Measurements from ENCODE around the gene MOGAT2.
A peak's percentile ranks its signal among the peaks of the same experiment; 100 is the strongest.
"Not testable (repeated sequence)": the region's sequence is repeated elsewhere in the genome, so short reads cannot be mapped to it uniquely, and the experiment has no call there.

The MOGAT2 gene

GRCh38 chr11:75717608-75718418 lies at the start of gene MOGAT2:
Gene MOGAT2, plus strand, starts transcription at chr11:75717838. Its CDS starts 51 bp downstream, at chr11:75717889.
- Histone ChIP-seq H3K9ac (ENCODE audit: low read depth, low read length) (no peak within 1 kb of the TSS), H3K4me3 (ENCODE audit: low read depth, low read length) (no peak within 1 kb of the TSS), H3K4me1 (ENCODE audit: control insufficient read depth, insufficient read depth, low read length) (peaks cover 3% of the 10 kb centered on the region), H3K9me3 (ENCODE audit: control insufficient read depth, insufficient read depth, low read length) (no peaks in the 10 kb centered on the region), H3K36me3 (ENCODE audit: control insufficient read depth, insufficient read depth, low read length) (no peaks in the 10 kb centered on the region), H3K27me3 (ENCODE audit: control insufficient read depth, insufficient read depth, low read length) (peaks cover 77% of the 10 kb centered on the region)

GRCh38 chr11:75668451-75669297 lies 49.0 kb upstream of the MOGAT2 start, which contains the start of gene MAP6:
Gene MAP6, minus strand, starts transcription at chr11:75669038. Its CDS starts 669 bp downstream, at chr11:75668369.
- no peak within 1 kb of the TSS for H3K9ac ChIP-seq (ENCODE audit: low read depth, low read length)

GRCh38 chr11:75673977-75674582 lies 43.6 kb upstream of the MOGAT2 start:
- no peak overlapping the region for H3K4me3 ChIP-seq (ENCODE audit: low read depth, low read length)
- H3K4me1 ChIP-seq (ENCODE audit: control insufficient read depth, insufficient read depth, low read length): no peaks in the 10 kb centered on the region
- no peaks in the 10 kb centered on the region for H3K9me3 ChIP-seq (ENCODE audit: control insufficient read depth, insufficient read depth, low read length)
- no peaks in the 10 kb centered on the region for H3K36me3 ChIP-seq (ENCODE audit: control insufficient read depth, insufficient read depth, low read length)
- no peak overlapping the region for H3K9ac ChIP-seq (ENCODE audit: low read depth, low read length)
- peaks cover 45% of the 10 kb centered on the region for H3K27me3 ChIP-seq (ENCODE audit: control insufficient read depth, insufficient read depth, low read length)

More at GRCh38 chr11:75668451-75669297, 49.0 kb upstream of the MOGAT2 start, which contains the start of gene MAP6:
- H3K4me1 ChIP-seq (ENCODE audit: control insufficient read depth, insufficient read depth, low read length): peaks cover 7% of the 10 kb centered on the region
- H3K9me3 ChIP-seq (ENCODE audit: control insufficient read depth, insufficient read depth, low read length): no peaks in the 10 kb centered on the region
- H3K4me3 ChIP-seq (ENCODE audit: low read depth, low read length): peak within 1 kb of the TSS; percentile 58
- peaks cover 76% of the 10 kb centered on the region for H3K27me3 ChIP-seq (ENCODE audit: control insufficient read depth, insufficient read depth, low read length)
- no peaks in the 10 kb centered on the region for H3K36me3 ChIP-seq (ENCODE audit: control insufficient read depth, insufficient read depth, low read length)

- Histone ChIP-seq H3K4me1 (ENCODE audit: control insufficient read depth, insufficient read depth, low read length) (no peaks in the 10 kb centered on the region), H3K9ac (ENCODE audit: low read depth, low read length) (no peak overlapping the region), H3K9me3 (ENCODE audit: control insufficient read depth, insufficient read depth, low read length) (no peaks in the 10 kb centered on the region), H3K36me3 (ENCODE audit: control insufficient read depth, insufficient read depth, low read length) (no peaks in the 10 kb centered on the region), H3K27me3 (ENCODE audit: control insufficient read depth, insufficient read depth, low read length) (peaks cover 13% of the 10 kb centered on the region), H3K4me3 (ENCODE audit: low read depth, low read length) (no peak overlapping the region)
Measured at GRCh38 chr11:75677275-75677674, 40.4 kb upstream of the MOGAT2 start.

GRCh38 chr11:75677909-75678308 lies 39.7 kb upstream of the MOGAT2 start:
- H3K9me3 ChIP-seq (ENCODE audit: control insufficient read depth, insufficient read depth, low read length): no peaks in the 10 kb centered on the region
- no peaks in the 10 kb centered on the region for H3K4me1 ChIP-seq (ENCODE audit: control insufficient read depth, insufficient read depth, low read length)
- peaks cover 8% of the 10 kb centered on the region for H3K27me3 ChIP-seq (ENCODE audit: control insufficient read depth, insufficient read depth, low read length)
- no peaks in the 10 kb centered on the region for H3K36me3 ChIP-seq (ENCODE audit: control insufficient read depth, insufficient read depth, low read length)
- no peak overlapping the region for H3K4me3 ChIP-seq (ENCODE audit: low read depth, low read length)
- no peak overlapping the region for H3K9ac ChIP-seq (ENCODE audit: low read depth, low read length)

GRCh38 chr11:75678620-75679259 lies 38.9 kb upstream of the MOGAT2 start:
- H3K27me3 ChIP-seq (ENCODE audit: control insufficient read depth, insufficient read depth, low read length): peaks cover 8% of the 10 kb centered on the region

GRCh38 chr11:75679566-75679965 lies 38.1 kb upstream of the MOGAT2 start:
- Histone ChIP-seq H3K36me3 (ENCODE audit: control insufficient read depth, insufficient read depth, low read length) (no peaks in the 10 kb centered on the region), H3K9ac (ENCODE audit: low read depth, low read length) (no peak overlapping the region), H3K9me3 (ENCODE audit: control insufficient read depth, insufficient read depth, low read length) (no peaks in the 10 kb centered on the region), H3K4me1 (ENCODE audit: control insufficient read depth, insufficient read depth, low read length) (no peaks in the 10 kb centered on the region), H3K4me3 (ENCODE audit: low read depth, low read length) (no peak overlapping the region), H3K27me3 (ENCODE audit: control insufficient read depth, insufficient read depth, low read length) (peaks cover 11% of the 10 kb centered on the region)

More at GRCh38 chr11:75678620-75679259, 38.9 kb upstream of the MOGAT2 start:
- Histone ChIP-seq H3K4me3 (ENCODE audit: low read depth, low read length) (no peak overlapping the region), H3K9me3 (ENCODE audit: control insufficient read depth, insufficient read depth, low read length) (no peaks in the 10 kb centered on the region), H3K36me3 (ENCODE audit: control insufficient read depth, insufficient read depth, low read length) (no peaks in the 10 kb centered on the region), H3K9ac (ENCODE audit: low read depth, low read length) (no peak overlapping the region), H3K4me1 (ENCODE audit: control insufficient read depth, insufficient read depth, low read length) (no peaks in the 10 kb centered on the region)

GRCh38 chr11:75683856-75684255 lies 33.8 kb upstream of the MOGAT2 start:
- H3K9me3 ChIP-seq (ENCODE audit: control insufficient read depth, insufficient read depth, low read length); H3K36me3 ChIP-seq (ENCODE audit: control insufficient read depth, insufficient read depth, low read length); H3K9ac ChIP-seq (ENCODE audit: low read depth, low read length); H3K27me3 ChIP-seq (ENCODE audit: control insufficient read depth, insufficient read depth, low read length); H3K4me1 ChIP-seq (ENCODE audit: control insufficient read depth, insufficient read depth, low read length); H3K4me3 ChIP-seq (ENCODE audit: low read depth, low read length): not testable (repeated sequence)

GRCh38 chr11:75689863-75690609 lies 27.6 kb upstream of the MOGAT2 start:
- H3K4me1 ChIP-seq (ENCODE audit: control insufficient read depth, insufficient read depth, low read length): no peaks in the 10 kb centered on the region
- no peaks in the 10 kb centered on the region for H3K9me3 ChIP-seq (ENCODE audit: control insufficient read depth, insufficient read depth, low read length)
- no peak overlapping the region for H3K9ac ChIP-seq (ENCODE audit: low read depth, low read length)
- H3K36me3 ChIP-seq (ENCODE audit: control insufficient read depth, insufficient read depth, low read length): no peaks in the 10 kb centered on the region
- H3K27me3 ChIP-seq (ENCODE audit: control insufficient read depth, insufficient read depth, low read length): peaks cover 2% of the 10 kb centered on the region
- H3K4me3 ChIP-seq (ENCODE audit: low read depth, low read length): no peak overlapping the region

- H3K4me3 ChIP-seq (ENCODE audit: low read depth, low read length): no peak overlapping the region
- H3K4me1 ChIP-seq (ENCODE audit: control insufficient read depth, insufficient read depth, low read length): no peaks in the 10 kb centered on the region
- H3K27me3 ChIP-seq (ENCODE audit: control insufficient read depth, insufficient read depth, low read length): peaks cover 2% of the 10 kb centered on the region
- no peaks in the 10 kb centered on the region for H3K9me3 ChIP-seq (ENCODE audit: control insufficient read depth, insufficient read depth, low read length)
- H3K36me3 ChIP-seq (ENCODE audit: control insufficient read depth, insufficient read depth, low read length): no peaks in the 10 kb centered on the region
- no peak overlapping the region for H3K9ac ChIP-seq (ENCODE audit: low read depth, low read length)
Measured at GRCh38 chr11:75691804-75692203, 25.8 kb upstream of the MOGAT2 start.

Data from iPS-15b (cell line).